ENCODE results near the gene POU6F2. TPM values are rescaled to one million over a fixed set of nuclear protein-coding genes. Genes with fewer than 3 reads are reported as not detected.

Gene POU6F2
- total RNA-seq, 1 donor from 2014 or later: 2.9 TPM

GRCh38 chr7:39488467-39489393, 511.0 kb downstream of the POU6F2 start:
- intact Hi-C loops (cut with DNase I): no loop called here
- ATAC-seq: no peak
- no peak for DNase-seq (ENCODE audit: low spot score)

- no peak for ATAC-seq
- intact Hi-C loops (cut with DNase I): no loop called here
- no peak for DNase-seq (ENCODE audit: low spot score)
Measured at GRCh38 chr7:39490296-39490695, 512.6 kb downstream of the POU6F2 start.

- ATAC-seq (no peak), DNase-seq (ENCODE audit: low spot score) (no peak)
- intact Hi-C loops (cut with DNase I): no loop called here
Measured at GRCh38 chr7:39493934-39494333, 516.2 kb downstream of the POU6F2 start.

- no peak for ATAC-seq
- DNase-seq (ENCODE audit: low spot score): no peak
- intact Hi-C loops (cut with DNase I): no loop called here
Measured at GRCh38 chr7:39501358-39501757, 523.6 kb downstream of the POU6F2 start.

- ATAC-seq (no peak), DNase-seq (ENCODE audit: low spot score) (no peak)
- intact Hi-C loops (cut with DNase I): no loop called here
Measured at GRCh38 chr7:39504963-39505362, 527.3 kb downstream of the POU6F2 start.

- no peak for ATAC-seq
- no peak for DNase-seq (ENCODE audit: low spot score)
- intact Hi-C loops (cut with DNase I): no loop called here
Measured at GRCh38 chr7:39507866-39508551, 530.3 kb downstream of the POU6F2 start.

GRCh38 chr7:39509436-39509835, 531.7 kb downstream of the POU6F2 start:
- intact Hi-C loops (cut with DNase I): no loop called here
- ATAC-seq (no peak), DNase-seq (ENCODE audit: low spot score) (no peak)

GRCh38 chr7:39509912-39510311, 532.2 kb downstream of the POU6F2 start:
- no peak for ATAC-seq
- no peak for DNase-seq (ENCODE audit: low spot score)
- intact Hi-C loops (cut with DNase I): no loop called here

GRCh38 chr7:39510864-39511354, 533.2 kb downstream of the POU6F2 start:
- ATAC-seq (no peak), DNase-seq (ENCODE audit: low spot score) (no peak)
- intact Hi-C loops (cut with DNase I): no loop called here

- intact Hi-C loops (cut with DNase I): loop anchor here (5.0 kb wide), 1 partner anchor 718 kb away; no protein-coding TSS in a partner anchor
- no peak for ATAC-seq
- no peak for DNase-seq (ENCODE audit: low spot score)
Measured at GRCh38 chr7:39515534-39516228, 538.0 kb downstream of the POU6F2 start.

GRCh38 chr7:39516498-39516897, 538.8 kb downstream of the POU6F2 start:
- ATAC-seq (no peak), DNase-seq (ENCODE audit: low spot score) (no peak)
- intact Hi-C loops (cut with DNase I): loop anchor here (5.0 kb wide), 1 partner anchor 719 kb away; no protein-coding TSS in a partner anchor

GRCh38 chr7:39517240-39517639, 539.5 kb downstream of the POU6F2 start:
- intact Hi-C loops (cut with DNase I): loop anchor here (5.0 kb wide), 1 partner anchor 720 kb away; no protein-coding TSS in a partner anchor
- no peak for ATAC-seq
- no peak for DNase-seq (ENCODE audit: low spot score)

Other genes starting within 250 kb of the POU6F2 start
- gene VPS41, start 68.7 kb upstream of the POU6F2 start, total RNA-seq: 91.5 TPM